ENCODE measurements around the gene ACTR5. TPM values are rescaled to one million over a fixed set of nuclear protein-coding genes. Genes with fewer than 3 reads are reported as not detected.

Gene ACTR5
- total and polyA plus RNA-seq, 2 of the 13 experiments (the other 11 are each of a cell fraction or from before 2014, with no cell fraction given), result 19.5 to 20.5 TPM

GRCh38 chr20:38748861-38749149 is 545 bp downstream of the ACTR5 start:
- ATAC-seq (peak; percentile 64; the same call in 2 of the 3 replicates), FAIRE-seq (no peak), DNase-seq (ENCODE audit: low spot score) (no peak)
- ChIA-PET POLR2A (interaction anchor here (1.0 to 1.8 kb wide), 2 partner anchors 16 to 101 kb away, joined by 3 to 7 read pairs; no protein-coding TSS in a partner anchor), CTCF (ENCODE audit: low intra/inter-chr PET ratio, low total read pairs) (interaction anchor here (1.1 to 1.5 kb wide), 2 partner anchors 17 to 99 kb away, joined by 3 to 5 read pairs; no protein-coding TSS in a partner anchor)
- Histone ChIP-seq H4K20me1 (ENCODE audit: insufficient read depth, low read length) (0 out of 2 replicates have a peak, but pooled peaks cover 4% of the 10 kb centered on the region), H3K9me3 (ENCODE audit: low read length) (no peaks in the 10 kb centered on the region), H3K4me3 (replicated peaks in 1 of 3; ENCODE audit: insufficient read depth in 1 of 3, low read depth in 2 of 3, low read length in 3 of 3) (peak overlapping the region; percentile 65 to 96 (median 95)), H3K27ac (ENCODE audit: extremely low read length, insufficient read depth, low read length) (peak overlapping the region; percentile 75), H3K27me3 (ENCODE audit: control insufficient read depth in 1 of 2, insufficient read depth in 2 of 2, low read length in 2 of 2) (peaks cover 0 to 5% of the 10 kb centered on the region in 2 experiments; a peak in 3 of 5 replicates), H3K4me2 (ENCODE audit: low read depth, low read length) (peak overlapping the region; percentile 83), H3K36me3 (replicated peaks in 1 of 2; ENCODE audit: control insufficient read depth in 1 of 2, insufficient read depth in 2 of 2, low read length in 2 of 2) (peaks cover 13 to 17% of the 10 kb centered on the region in 2 experiments), H3K4me1 (ENCODE audit: insufficient read depth, low read length) (peaks cover 23% of the 10 kb centered on the region), H3K9ac (ENCODE audit: insufficient read depth, low read depth, low read length) (peak overlapping the region; percentile 89), H3K79me2 (ENCODE audit: insufficient read depth, low read length) (peaks cover 17% of the 10 kb centered on the region), H2AFZ (ENCODE audit: low read length) (no peak overlapping the region)
- BruUV-seq (replicated peaks), result no TSS peak
- 2% methylated on average over 10 of the region's 10 CpGs for WGBS (ENCODE audit: low lambda C conversion rate)
- intact Hi-C loops (cut with micrococcal nuclease; ENCODE audit: unreplicated experiment), result loop anchor here (1.0 to 5.0 kb wide), 4 partner anchors 18 to 177 kb away; partner anchors contain the start of gene FAM83D
- in situ Hi-C loops (cut with HindIII; ENCODE audit: extremely low pct_ligation_motif_present, low pct_unique_long_range_greater_than_20kb), result loop anchor here (25.0 kb wide), 1 partner anchor 312 kb away; the partner anchor contains the start of gene SNHG17
- 0 out of 2 replicates have a peak, but pooled peaks have one; percentile 16 for TF ChIP-seq ZNF224 (CRISPR knock-in tag; IDR thresholded peaks at IDR 0.05)
- TF ChIP-seq ZNF883 (CRISPR knock-in tag; IDR thresholded peaks at IDR 0.05; ENCODE audit: not compliant biosample characterization), result no peak
- no peak for TF ChIP-seq SMAD1 (CRISPR knock-in tag; IDR thresholded peaks at IDR 0.05; ENCODE audit: borderline replicate concordance, low read depth)
- 0 out of 2 replicates have a peak, but pooled peaks have one; percentile 0 for TF ChIP-seq DMAP1 (CRISPR knock-in tag; IDR thresholded peaks at IDR 0.05)
- TF ChIP-seq ZSCAN25 (CRISPR knock-in tag; IDR thresholded peaks at IDR 0.05), result 0 out of 2 replicates have a peak, but pooled peaks have one; percentile 6
- TF ChIP-seq ZNF550 (CRISPR knock-in tag; IDR thresholded peaks at IDR 0.05; ENCODE audit: borderline replicate concordance), result 0 out of 2 replicates have a peak, but pooled peaks have one; percentile 14
- TF ChIP-seq ZNF18 (CRISPR knock-in tag; IDR thresholded peaks at IDR 0.05; ENCODE audit: insufficient replicate concordance), result no peak
- peak; percentile 5; the same call in 1 of the 2 replicates for TF ChIP-seq ARHGAP35 (CRISPR knock-in tag; IDR thresholded peaks at IDR 0.05; ENCODE audit: borderline replicate concordance)
- TF ChIP-seq TFAP4 (IDR thresholded peaks at IDR 0.05; ENCODE audit: borderline replicate concordance, low read depth), result no peak
- no peak for TF ChIP-seq PATZ1 (CRISPR knock-in tag; IDR thresholded peaks at IDR 0.05)
- peak; percentile 29; the same call in 1 of the 2 replicates for TF ChIP-seq HMG20A (CRISPR knock-in tag; IDR thresholded peaks at IDR 0.05; ENCODE audit: borderline replicate concordance)
- no peak for TF ChIP-seq ZBTB10 (CRISPR knock-in tag; IDR thresholded peaks at IDR 0.05; ENCODE audit: borderline replicate concordance)
- no peak for TF ChIP-seq ZSCAN29 (CRISPR knock-in tag; conservative IDR thresholded peaks at IDR 0.05)
- TF ChIP-seq CBX1 (IDR thresholded peaks at IDR 0.05; ENCODE audit: low read depth), result no peak
- no peak for TF ChIP-seq MIER3 (CRISPR knock-in tag; IDR thresholded peaks at IDR 0.05; ENCODE audit: borderline replicate concordance)
- no peak for TF ChIP-seq MED1 (CRISPR knock-in tag; IDR thresholded peaks at IDR 0.05)
- 0 out of 2 replicates have a peak, but pooled peaks have one; percentile 1 for TF ChIP-seq PHF21A (CRISPR knock-in tag; IDR thresholded peaks at IDR 0.05)
- no peak for TF ChIP-seq ZNF337 (CRISPR knock-in tag; IDR thresholded peaks at IDR 0.05; ENCODE audit: borderline replicate concordance, low read depth)
